Measurements from ENCODE around the gene AXIN2.

The AXIN2 gene

DNA sequence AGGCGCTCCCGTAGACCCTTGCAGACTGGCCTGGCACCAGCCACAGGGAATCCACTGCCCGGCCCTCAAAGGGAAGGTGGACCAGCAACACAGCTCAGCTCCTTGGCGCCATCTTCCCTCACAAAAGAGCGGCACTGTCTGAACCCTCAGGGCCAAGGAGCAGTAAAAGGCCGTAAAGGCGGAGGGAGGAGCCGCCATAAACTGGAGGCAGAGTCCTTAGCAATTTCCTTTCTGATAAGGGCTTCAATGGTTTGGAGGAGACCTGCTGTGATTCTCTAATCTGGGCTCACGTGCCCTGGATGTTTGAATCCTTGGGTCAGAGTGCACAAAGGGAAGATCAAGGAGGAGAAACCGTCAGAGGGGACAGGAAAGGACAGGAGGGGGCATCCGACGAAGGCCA lies 15.5 kb upstream of the AXIN2 start:
- H3K36me3 ChIP-seq (ENCODE audit: control insufficient read depth, insufficient read depth, low read length), result no peaks in the 10 kb centered on the region
- no peak overlapping the region for H3K4me3 ChIP-seq (ENCODE audit: extremely low read depth, insufficient read depth, low read length, poor library complexity, severe bottlenecking)
- no peak overlapping the region for H3K27ac ChIP-seq (ENCODE audit: low read depth, low read length, severe bottlenecking)
- WGBS, 2 experiments (ENCODE audit: insufficient coverage in 2 of 2), result 76 to 79% methylated on average over 8 to 12 of the region's 12 CpGs
- no peaks in the 10 kb centered on the region for H3K4me1 ChIP-seq (ENCODE audit: control insufficient read depth, insufficient read depth, low read length, poor library complexity, severe bottlenecking)
- H3K9me3 ChIP-seq (ENCODE audit: control insufficient read depth, low read length), result no peaks in the 10 kb centered on the region

DNA sequence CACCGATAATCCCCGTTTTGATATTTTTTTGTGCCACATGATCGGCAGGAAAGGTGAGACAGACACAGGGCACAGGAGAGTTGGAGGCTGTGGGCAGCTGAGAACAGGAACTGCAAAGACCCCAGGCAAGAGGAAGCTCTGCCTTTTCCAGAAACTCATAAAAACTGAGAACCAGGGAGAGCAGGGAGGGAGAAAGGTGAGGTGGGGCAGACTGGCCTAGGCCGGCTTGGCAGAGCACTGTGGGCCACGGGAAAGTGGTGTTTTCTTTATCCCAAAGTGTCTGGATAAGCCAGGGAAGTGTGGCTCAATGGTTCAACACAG lies 11.8 kb upstream of the AXIN2 start:
- Histone ChIP-seq H3K9me3 (ENCODE audit: control insufficient read depth, low read length) (no peaks in the 10 kb centered on the region), H3K36me3 (ENCODE audit: control insufficient read depth, insufficient read depth, low read length) (no peaks in the 10 kb centered on the region), H3K4me3 (ENCODE audit: extremely low read depth, insufficient read depth, low read length, poor library complexity, severe bottlenecking) (no peak overlapping the region), H3K27ac (ENCODE audit: low read depth, low read length, severe bottlenecking) (no peak overlapping the region), H3K4me1 (ENCODE audit: control insufficient read depth, insufficient read depth, low read length, poor library complexity, severe bottlenecking) (no peaks in the 10 kb centered on the region)
- WGBS, 2 experiments (ENCODE audit: insufficient coverage in 2 of 2), result 17 to 29% methylated on average over 5 of the region's 5 CpGs

DNA sequence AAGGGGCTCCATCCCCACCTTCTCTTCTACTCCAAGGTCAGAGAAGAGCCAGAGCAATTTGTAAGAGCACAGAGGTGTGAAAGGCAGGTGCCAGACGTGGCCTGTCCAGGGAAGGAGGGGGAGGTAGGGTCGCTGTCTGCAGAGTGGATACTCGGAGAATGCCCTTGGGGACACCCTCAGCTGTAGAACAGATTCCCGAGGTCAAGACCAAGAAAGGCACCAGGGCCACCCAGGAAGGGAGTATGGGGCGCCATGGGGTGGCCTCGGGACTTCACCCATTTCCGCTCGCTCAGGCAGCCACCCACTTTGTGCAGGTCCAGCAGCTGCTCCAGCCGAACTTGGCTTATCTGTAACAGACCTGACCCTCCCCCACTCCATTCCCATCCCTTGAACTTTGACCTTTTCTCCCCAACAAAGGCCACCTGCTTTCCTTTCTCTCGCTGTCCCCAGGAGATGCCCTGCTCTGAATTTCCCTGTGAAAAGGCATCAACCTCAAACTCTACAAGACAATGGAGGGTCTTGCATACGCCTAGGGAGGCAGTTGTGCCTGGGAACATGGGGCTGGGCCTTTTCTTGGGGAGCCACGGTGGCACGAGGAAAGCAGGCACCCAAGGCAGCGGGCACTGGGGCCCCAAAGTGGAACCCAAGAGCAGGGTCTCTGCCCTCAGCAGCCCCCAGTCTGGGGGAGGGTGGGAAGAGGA lies 11.3 kb upstream of the AXIN2 start:
- 3 to 9% methylated on average over 11 to 12 of the region's 14 CpGs for WGBS, 2 experiments (ENCODE audit: insufficient coverage in 2 of 2)
- Histone ChIP-seq H3K4me3 (ENCODE audit: extremely low read depth, insufficient read depth, low read length, poor library complexity, severe bottlenecking) (no peak overlapping the region), H3K9me3 (ENCODE audit: control insufficient read depth, low read length) (no peaks in the 10 kb centered on the region), H3K27ac (ENCODE audit: low read depth, low read length, severe bottlenecking) (no peak overlapping the region), H3K4me1 (ENCODE audit: control insufficient read depth, insufficient read depth, low read length, poor library complexity, severe bottlenecking) (no peaks in the 10 kb centered on the region), H3K36me3 (ENCODE audit: control insufficient read depth, insufficient read depth, low read length) (no peaks in the 10 kb centered on the region)

DNA sequence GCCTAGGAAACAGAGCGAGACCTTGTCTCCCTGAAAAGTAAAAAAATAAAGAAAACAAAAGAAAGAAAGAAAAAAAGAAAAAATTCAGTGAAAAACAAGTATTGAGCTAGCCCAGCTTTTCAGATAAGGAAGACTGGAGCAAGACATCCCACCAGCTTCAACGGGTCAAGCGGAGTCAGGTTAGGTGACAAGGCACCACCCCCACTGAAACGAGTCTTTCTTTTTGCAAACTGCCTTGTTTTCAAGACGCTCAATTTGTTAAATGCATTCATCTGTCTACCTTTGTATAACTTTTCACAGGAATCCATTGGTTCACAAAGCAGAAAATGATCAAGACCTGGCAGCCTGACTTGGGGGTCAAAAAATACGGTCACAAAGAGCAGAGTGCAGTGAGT lies 10.7 kb upstream of the AXIN2 start:
- Histone ChIP-seq H3K4me3 (ENCODE audit: extremely low read depth, insufficient read depth, low read length, poor library complexity, severe bottlenecking) (no peak overlapping the region), H3K4me1 (ENCODE audit: control insufficient read depth, insufficient read depth, low read length, poor library complexity, severe bottlenecking) (no peaks in the 10 kb centered on the region)
- WGBS, 2 experiments (ENCODE audit: insufficient coverage in 2 of 2), result 6 to 25% methylated on average over 3 to 5 of the region's 6 CpGs

DNA sequence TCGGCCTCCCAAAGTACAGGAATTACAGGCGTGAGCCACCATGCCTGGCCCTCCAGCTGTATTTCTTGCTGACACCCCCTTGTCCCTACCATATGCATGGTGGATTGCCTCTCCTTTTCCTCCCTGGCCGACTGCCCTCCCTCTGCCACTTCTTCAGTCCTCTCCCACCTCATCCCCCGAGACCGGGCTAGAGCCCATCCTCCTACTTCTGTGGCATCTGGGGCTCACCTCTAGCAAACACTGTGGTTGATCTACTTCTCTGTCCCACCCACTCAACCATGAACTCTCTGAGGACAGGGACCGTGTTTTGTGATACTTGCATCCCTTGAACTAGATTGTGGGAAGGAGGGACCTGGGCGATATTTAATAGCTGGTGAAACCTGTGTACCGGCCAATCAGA lies 7.5 kb upstream of the AXIN2 start:
- WGBS, 2 experiments (ENCODE audit: insufficient coverage in 2 of 2), result 93 to 96% methylated on average over 5 to 8 of the region's 8 CpGs
- H3K27ac ChIP-seq (ENCODE audit: low read depth, low read length, severe bottlenecking), result no peak overlapping the region
- H3K36me3 ChIP-seq (ENCODE audit: control insufficient read depth, insufficient read depth, low read length), result no peaks in the 10 kb centered on the region
- peaks cover under 1% of the 10 kb centered on the region for H3K4me1 ChIP-seq (ENCODE audit: control insufficient read depth, insufficient read depth, low read length, poor library complexity, severe bottlenecking)
- H3K4me3 ChIP-seq (ENCODE audit: extremely low read depth, insufficient read depth, low read length, poor library complexity, severe bottlenecking), result no peak overlapping the region
- H3K9me3 ChIP-seq (ENCODE audit: control insufficient read depth, low read length), result no peaks in the 10 kb centered on the region

More for the DNA sequence above, 10.7 kb upstream of the AXIN2 start:
- Histone ChIP-seq H3K9me3 (ENCODE audit: control insufficient read depth, low read length) (no peaks in the 10 kb centered on the region), H3K27ac (ENCODE audit: low read depth, low read length, severe bottlenecking) (no peak overlapping the region), H3K36me3 (ENCODE audit: control insufficient read depth, insufficient read depth, low read length) (no peaks in the 10 kb centered on the region)

DNA sequence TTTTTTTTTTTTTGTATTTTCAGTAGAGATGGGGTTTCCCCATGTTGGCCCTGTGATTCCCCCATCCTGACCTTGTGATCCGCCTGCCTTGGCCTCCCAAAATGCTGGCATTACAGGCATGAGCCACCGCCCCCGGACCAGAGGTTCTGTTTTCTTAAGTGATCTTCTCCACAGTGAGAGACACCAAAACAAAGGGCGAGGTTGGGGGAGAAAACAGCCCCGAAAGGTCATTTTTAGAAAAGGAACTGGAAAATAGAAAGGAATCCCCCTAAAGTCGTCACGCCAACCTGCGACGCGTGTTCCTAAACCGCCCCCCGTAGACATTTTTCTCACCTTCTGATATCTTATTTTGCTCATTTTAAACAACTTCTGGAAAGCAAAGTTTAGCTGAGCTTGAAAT lies 6.1 kb upstream of the AXIN2 start:
- no peaks in the 10 kb centered on the region for H3K9me3 ChIP-seq (ENCODE audit: control insufficient read depth, low read length)
- no peaks in the 10 kb centered on the region for H3K36me3 ChIP-seq (ENCODE audit: control insufficient read depth, insufficient read depth, low read length)
- WGBS, 2 experiments (ENCODE audit: insufficient coverage in 2 of 2), result 87 to 95% methylated on average over 11 to 12 of the region's 12 CpGs
- no peak overlapping the region for H3K4me3 ChIP-seq (ENCODE audit: extremely low read depth, insufficient read depth, low read length, poor library complexity, severe bottlenecking)
- no peak overlapping the region for H3K27ac ChIP-seq (ENCODE audit: low read depth, low read length, severe bottlenecking)
- peaks cover 6% of the 10 kb centered on the region for H3K4me1 ChIP-seq (ENCODE audit: control insufficient read depth, insufficient read depth, low read length, poor library complexity, severe bottlenecking)

DNA sequence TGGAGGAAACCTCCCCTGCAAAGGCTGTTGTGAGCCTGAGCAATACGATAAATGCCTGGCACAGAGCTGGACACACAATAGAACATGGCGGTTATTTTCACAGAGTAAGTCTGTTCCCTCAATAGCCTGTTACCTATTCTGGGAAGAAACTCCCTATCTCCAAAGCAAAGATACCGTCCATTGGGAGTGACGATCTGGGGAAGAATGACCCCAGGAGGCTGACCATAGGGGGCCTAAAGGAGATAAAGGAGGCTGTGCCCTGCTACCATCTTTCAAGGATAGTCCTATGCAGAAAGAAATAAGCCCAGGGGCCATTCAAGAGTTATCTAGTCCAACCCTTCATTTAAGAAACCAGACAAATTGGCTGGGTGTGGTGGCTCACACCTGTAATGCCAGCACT lies 4.1 kb upstream of the AXIN2 start:
- Histone ChIP-seq H3K27ac (ENCODE audit: low read depth, low read length, severe bottlenecking) (no peak overlapping the region), H3K9me3 (ENCODE audit: control insufficient read depth, low read length) (no peaks in the 10 kb centered on the region), H3K36me3 (ENCODE audit: control insufficient read depth, insufficient read depth, low read length) (no peaks in the 10 kb centered on the region), H3K4me1 (ENCODE audit: control insufficient read depth, insufficient read depth, low read length, poor library complexity, severe bottlenecking) (peaks cover 11% of the 10 kb centered on the region), H3K4me3 (ENCODE audit: extremely low read depth, insufficient read depth, low read length, poor library complexity, severe bottlenecking) (no peak overlapping the region)
- WGBS, 2 experiments (ENCODE audit: insufficient coverage in 2 of 2), result 92 to 93% methylated on average over 2 to 4 of the region's 4 CpGs

DNA sequence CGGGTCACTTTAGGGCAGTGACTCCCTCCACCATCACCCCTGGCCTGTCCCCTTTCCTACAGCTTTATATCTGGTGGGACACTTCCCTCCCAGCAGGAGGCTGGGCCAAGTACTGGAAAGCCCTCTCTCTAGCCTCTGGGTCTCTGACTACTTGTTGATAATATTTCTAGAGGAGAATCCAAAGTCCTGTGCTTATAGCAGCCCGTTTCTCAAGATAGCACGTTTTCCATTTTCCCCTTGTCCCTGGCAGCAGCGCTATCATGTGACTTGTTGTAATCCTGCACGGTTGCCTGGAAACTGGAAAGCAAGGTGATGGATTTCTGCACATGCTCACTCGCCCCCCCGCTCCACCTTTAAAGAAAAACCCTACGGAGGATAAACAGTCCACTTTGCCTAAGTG lies 3.3 kb upstream of the AXIN2 start:
- H3K4me3 ChIP-seq (ENCODE audit: extremely low read depth, insufficient read depth, low read length, poor library complexity, severe bottlenecking), result no peak overlapping the region

DNA sequence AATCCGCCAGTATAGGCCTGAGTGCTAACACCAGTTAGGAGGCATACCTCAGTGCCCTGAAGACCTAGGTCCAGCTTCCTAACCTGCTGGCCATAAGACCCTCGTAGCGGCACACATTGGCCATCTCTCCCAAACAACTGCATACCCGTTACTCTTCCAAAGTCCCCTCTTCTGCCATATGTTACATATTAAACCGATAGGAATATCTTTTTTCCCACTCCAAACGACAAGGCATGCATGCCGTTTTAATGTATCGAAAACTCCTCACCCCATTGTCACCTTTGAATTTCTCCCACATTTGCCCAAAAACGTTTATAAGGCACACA lies 721 bp upstream of the AXIN2 start:
- WGBS, 2 experiments (ENCODE audit: insufficient coverage in 2 of 2), result 66 to 80% methylated on average over 5 to 9 of the region's 9 CpGs
- H3K4me1 ChIP-seq (ENCODE audit: control insufficient read depth, insufficient read depth, low read length, poor library complexity, severe bottlenecking), result peaks cover 14% of the 10 kb centered on the region
- peak overlapping the region; percentile 90 for H3K4me3 ChIP-seq (ENCODE audit: extremely low read depth, insufficient read depth, low read length, poor library complexity, severe bottlenecking)
- H3K9me3 ChIP-seq (ENCODE audit: control insufficient read depth, low read length), result no peaks in the 10 kb centered on the region
- peak overlapping the region; percentile 99 for H3K27ac ChIP-seq (ENCODE audit: low read depth, low read length, severe bottlenecking)
- peaks cover 12% of the 10 kb centered on the region for H3K36me3 ChIP-seq (ENCODE audit: control insufficient read depth, insufficient read depth, low read length)

More for the DNA sequence above, 3.3 kb upstream of the AXIN2 start:
- WGBS, 2 experiments (ENCODE audit: insufficient coverage in 2 of 2), result 89 to 92% methylated on average over 5 to 7 of the region's 8 CpGs
- H3K36me3 ChIP-seq (ENCODE audit: control insufficient read depth, insufficient read depth, low read length), result no peaks in the 10 kb centered on the region
- H3K9me3 ChIP-seq (ENCODE audit: control insufficient read depth, low read length), result no peaks in the 10 kb centered on the region
- H3K4me1 ChIP-seq (ENCODE audit: control insufficient read depth, insufficient read depth, low read length, poor library complexity, severe bottlenecking), result peaks cover 11% of the 10 kb centered on the region
- H3K27ac ChIP-seq (ENCODE audit: low read depth, low read length, severe bottlenecking), result no peak overlapping the region

DNA sequence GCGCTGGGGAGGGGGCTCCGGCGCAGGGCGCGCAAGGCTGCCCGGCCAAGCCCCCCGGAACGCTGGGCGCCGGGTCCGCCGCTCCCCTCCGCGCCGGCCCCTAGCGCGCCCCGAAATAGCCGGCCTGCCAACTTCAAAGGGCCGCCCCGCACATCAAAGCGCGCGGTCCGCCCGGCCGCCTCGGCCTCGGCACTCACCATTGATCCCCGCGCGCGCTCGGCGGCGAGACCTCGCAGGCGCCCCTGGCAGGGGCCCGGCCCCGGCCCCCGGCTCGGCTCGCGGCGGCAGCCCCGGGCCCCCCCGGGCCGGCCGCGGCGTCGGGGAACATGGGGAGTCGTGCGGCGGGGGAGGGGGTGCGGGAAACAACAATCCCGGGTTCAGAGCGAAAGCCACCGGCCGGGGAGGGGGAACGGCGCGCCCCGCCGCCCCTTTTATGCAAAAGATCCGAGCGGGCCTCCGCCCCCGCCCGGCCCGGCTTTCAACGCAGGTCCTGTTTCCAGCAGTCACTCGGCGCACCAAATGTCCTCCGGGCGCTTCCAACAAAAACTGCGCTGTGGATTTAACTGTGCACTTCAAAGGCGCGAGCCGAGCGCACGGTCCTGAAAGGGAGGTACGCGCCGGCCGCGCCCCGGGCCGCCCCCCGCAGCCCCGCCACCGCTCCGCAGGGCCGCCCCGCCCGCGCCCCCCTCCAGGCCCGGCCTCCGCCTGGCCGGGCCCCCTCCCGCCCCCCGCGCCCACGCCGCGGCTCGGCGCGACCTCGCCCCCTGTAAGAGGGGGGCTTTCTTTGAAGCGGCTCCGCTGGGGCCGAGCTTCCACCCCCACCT lies 608 bp downstream of the AXIN2 start:
- peaks cover 23% of the 10 kb centered on the region for H3K4me1 ChIP-seq (ENCODE audit: control insufficient read depth, insufficient read depth, low read length, poor library complexity, severe bottlenecking)
- WGBS, 2 experiments (ENCODE audit: insufficient coverage in 2 of 2), result 1% methylated on average over 55 to 77 of the region's 113 CpGs
- peak overlapping the region; percentile 99 for H3K27ac ChIP-seq (ENCODE audit: low read depth, low read length, severe bottlenecking)
- peaks cover 12% of the 10 kb centered on the region for H3K36me3 ChIP-seq (ENCODE audit: control insufficient read depth, insufficient read depth, low read length)
- H3K9me3 ChIP-seq (ENCODE audit: control insufficient read depth, low read length), result no peaks in the 10 kb centered on the region
- peak overlapping the region; percentile 90 for H3K4me3 ChIP-seq (ENCODE audit: extremely low read depth, insufficient read depth, low read length, poor library complexity, severe bottlenecking)

Measured in mesodermal cell (in vitro differentiated cells).